ENCODE data around the gene ANKS6. TPM values are rescaled to one million over a fixed set of nuclear protein-coding genes. Genes with fewer than 3 reads are reported as not detected.

Gene ANKS6
- polyA plus RNA-seq, 1 donor from 2014 or later: 16.6 TPM

DNA sequence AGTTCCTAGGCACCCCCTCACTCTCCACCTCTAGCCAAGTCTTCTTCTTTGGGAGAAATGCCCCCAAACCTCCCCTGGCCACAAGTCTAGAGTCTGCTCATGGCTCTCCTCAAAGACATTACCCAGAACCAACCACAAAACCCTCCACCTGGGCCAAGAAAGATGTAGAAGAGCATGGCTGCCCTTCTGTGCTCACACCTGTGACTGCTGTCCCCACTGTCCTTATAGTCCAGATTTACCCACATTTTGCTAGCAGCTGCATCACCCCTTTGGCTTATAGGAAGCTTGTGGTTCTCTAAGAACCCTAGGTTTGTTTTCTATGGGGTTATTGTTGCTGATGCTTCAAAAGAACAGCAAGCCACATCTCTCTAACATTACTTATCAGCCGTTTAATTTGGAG, 81.5 kb downstream of the ANKS6 start:
- Histone ChIP-seq H3F3A (ENCODE audit: insufficient read depth, low read length, poor library complexity, severe bottlenecking) (no peaks in the 10 kb centered on the region), H3K4me3 (ENCODE audit: low read length) (no peak overlapping the region), H3K4me2 (ENCODE audit: low read length) (no peak overlapping the region), H3K9ac (ENCODE audit: low read length) (no peak overlapping the region), H4K20me1 (ENCODE audit: insufficient read depth) (no peaks in the 10 kb centered on the region), H3K9me2 (ENCODE audit: insufficient read depth, low read length) (no peaks in the 10 kb centered on the region), H3K27ac (ENCODE audit: low read length) (no peak overlapping the region), H3K9me3 (ENCODE audit: low read length) (no peaks in the 10 kb centered on the region), H2AFZ (ENCODE audit: low read depth, low read length) (no peak overlapping the region), H3K36me3 (ENCODE audit: insufficient read depth, low read length) (no peaks in the 10 kb centered on the region), H3K79me2 (replicated peaks; ENCODE audit: insufficient read depth, low read length) (no peaks in the 10 kb centered on the region), H3K27me3 (ENCODE audit: insufficient read depth, low read depth, low read length) (peaks cover 28% of the 10 kb centered on the region)
- TF ChIP-seq CTCF (IDR thresholded peaks at IDR 0.05; ENCODE audit: poor library complexity, severe bottlenecking) (no peak), POLR2AphosphoS5 (IDR thresholded peaks at IDR 0.05) (no peak), RAD21 (conservative IDR thresholded peaks at IDR 0.05) (no peak), SMC3 (conservative IDR thresholded peaks at IDR 0.05; ENCODE audit: poor library complexity) (no peak), TAF1 (IDR thresholded peaks at IDR 0.05; ENCODE audit: low read depth) (no peak), MXI1 (conservative IDR thresholded peaks at IDR 0.05; ENCODE audit: poor library complexity, severe bottlenecking) (no peak)
- TF ChIP-seq, protein P1, sequence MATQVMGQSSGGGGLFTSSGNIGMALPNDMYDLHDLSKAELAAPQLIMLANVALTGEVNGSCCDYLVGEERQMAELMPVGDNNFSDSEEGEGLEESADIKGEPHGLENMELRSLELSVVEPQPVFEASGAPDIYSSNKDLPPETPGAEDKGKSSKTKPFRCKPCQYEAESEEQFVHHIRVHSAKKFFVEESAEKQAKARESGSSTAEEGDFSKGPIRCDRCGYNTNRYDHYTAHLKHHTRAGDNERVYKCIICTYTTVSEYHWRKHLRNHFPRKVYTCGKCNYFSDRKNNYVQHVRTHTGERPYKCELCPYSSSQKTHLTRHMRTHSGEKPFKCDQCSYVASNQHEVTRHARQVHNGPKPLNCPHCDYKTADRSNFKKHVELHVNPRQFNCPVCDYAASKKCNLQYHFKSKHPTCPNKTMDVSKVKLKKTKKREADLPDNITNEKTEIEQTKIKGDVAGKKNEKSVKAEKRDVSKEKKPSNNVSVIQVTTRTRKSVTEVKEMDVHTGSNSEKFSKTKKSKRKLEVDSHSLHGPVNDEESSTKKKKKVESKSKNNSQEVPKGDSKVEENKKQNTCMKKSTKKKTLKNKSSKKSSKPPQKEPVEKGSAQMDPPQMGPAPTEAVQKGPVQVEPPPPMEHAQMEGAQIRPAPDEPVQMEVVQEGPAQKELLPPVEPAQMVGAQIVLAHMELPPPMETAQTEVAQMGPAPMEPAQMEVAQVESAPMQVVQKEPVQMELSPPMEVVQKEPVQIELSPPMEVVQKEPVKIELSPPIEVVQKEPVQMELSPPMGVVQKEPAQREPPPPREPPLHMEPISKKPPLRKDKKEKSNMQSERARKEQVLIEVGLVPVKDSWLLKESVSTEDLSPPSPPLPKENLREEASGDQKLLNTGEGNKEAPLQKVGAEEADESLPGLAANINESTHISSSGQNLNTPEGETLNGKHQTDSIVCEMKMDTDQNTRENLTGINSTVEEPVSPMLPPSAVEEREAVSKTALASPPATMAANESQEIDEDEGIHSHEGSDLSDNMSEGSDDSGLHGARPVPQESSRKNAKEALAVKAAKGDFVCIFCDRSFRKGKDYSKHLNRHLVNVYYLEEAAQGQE (IDR thresholded peaks at IDR 0.05; ENCODE audit: borderline replicate concordance): no peak

DNA sequence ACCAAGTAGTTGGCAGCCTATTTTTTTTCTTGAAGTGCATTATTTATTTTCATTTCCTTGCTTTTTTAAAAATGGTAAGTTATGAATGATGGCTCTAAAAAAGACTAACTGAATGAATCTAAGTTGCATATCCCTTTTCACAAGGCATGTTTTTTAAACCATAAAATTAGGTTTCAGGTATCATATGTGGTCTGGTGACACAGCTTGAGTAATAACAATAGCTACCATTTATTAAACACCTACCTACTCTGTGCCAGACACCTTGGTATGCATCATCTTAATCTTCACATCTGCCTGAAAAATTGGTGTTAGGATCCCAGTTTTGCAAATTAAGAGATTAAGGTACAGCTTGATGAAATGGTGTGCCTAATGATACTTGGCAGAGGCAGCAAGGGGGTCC, 83.4 kb downstream of the ANKS6 start:
- no peak overlapping the region for H3K4me3 ChIP-seq (ENCODE audit: low read length)
- H3K9ac ChIP-seq (ENCODE audit: low read length): no peak overlapping the region
- no peaks in the 10 kb centered on the region for H3K79me2 ChIP-seq (replicated peaks; ENCODE audit: insufficient read depth, low read length)
- H3F3A ChIP-seq (ENCODE audit: insufficient read depth, low read length, poor library complexity, severe bottlenecking): no peaks in the 10 kb centered on the region
- H3K9me3 ChIP-seq (ENCODE audit: low read length): no peaks in the 10 kb centered on the region
- no peak overlapping the region for H2AFZ ChIP-seq (ENCODE audit: low read depth, low read length)
- H3K4me2 ChIP-seq (ENCODE audit: low read length): no peak overlapping the region
- no peaks in the 10 kb centered on the region for H3K9me2 ChIP-seq (ENCODE audit: insufficient read depth, low read length)
- TF ChIP-seq RAD21 (conservative IDR thresholded peaks at IDR 0.05) (no peak), SMC3 (conservative IDR thresholded peaks at IDR 0.05; ENCODE audit: poor library complexity) (no peak), EP300 (conservative IDR thresholded peaks at IDR 0.05; ENCODE audit: poor library complexity, severe bottlenecking) (no peak), EZH2 (IDR thresholded peaks at IDR 0.05; ENCODE audit: borderline replicate concordance, insufficient read depth, low read length, poor library complexity, severe bottlenecking) (no peak), MXI1 (conservative IDR thresholded peaks at IDR 0.05; ENCODE audit: poor library complexity, severe bottlenecking) (no peak), TAF1 (IDR thresholded peaks at IDR 0.05; ENCODE audit: low read depth) (no peak), POLR2AphosphoS5 (IDR thresholded peaks at IDR 0.05) (no peak), CTCF (IDR thresholded peaks at IDR 0.05; ENCODE audit: poor library complexity, severe bottlenecking) (no peak)
- TF ChIP-seq, protein P1 (IDR thresholded peaks at IDR 0.05; ENCODE audit: borderline replicate concordance): no peak
- H3K27ac ChIP-seq (ENCODE audit: low read length): no peak overlapping the region
- H3K36me3 ChIP-seq (ENCODE audit: insufficient read depth, low read length): no peaks in the 10 kb centered on the region
- no peaks in the 10 kb centered on the region for H4K20me1 ChIP-seq (ENCODE audit: insufficient read depth)
- H3K27me3 ChIP-seq (ENCODE audit: insufficient read depth, low read depth, low read length): peaks cover 36% of the 10 kb centered on the region

All from neural cell (in vitro differentiated cells).